Testis (tissue), 2 donors: ENCODE results near the gene IL6R.

ENCODE experiments used
- POLR2A ChIP-seq: fragments of 450-650 bp; IDR thresholded peaks from one replicate; pipeline ENCODE4 v1.6.1; 2017; ENCODE audit warnings: antibody characterized with exemption, mild to moderate bottlenecking, moderate library complexity
- TF ChIP-seq, protein P1 (sequence below), 3 experiments: fragments of 450-650 bp in 2 of 3; fragments of 200-600 bp in 1 of 3; sonication (generic) in 1 of 3; IDR thresholded peaks; one replicate each; pipeline ENCODE4 v1.5.1; 2016 to 2019; ENCODE audit warnings: antibody characterized with exemption in 3 of 3, mild to moderate bottlenecking in 2 of 3, moderate library complexity in 1 of 3

DNA sequence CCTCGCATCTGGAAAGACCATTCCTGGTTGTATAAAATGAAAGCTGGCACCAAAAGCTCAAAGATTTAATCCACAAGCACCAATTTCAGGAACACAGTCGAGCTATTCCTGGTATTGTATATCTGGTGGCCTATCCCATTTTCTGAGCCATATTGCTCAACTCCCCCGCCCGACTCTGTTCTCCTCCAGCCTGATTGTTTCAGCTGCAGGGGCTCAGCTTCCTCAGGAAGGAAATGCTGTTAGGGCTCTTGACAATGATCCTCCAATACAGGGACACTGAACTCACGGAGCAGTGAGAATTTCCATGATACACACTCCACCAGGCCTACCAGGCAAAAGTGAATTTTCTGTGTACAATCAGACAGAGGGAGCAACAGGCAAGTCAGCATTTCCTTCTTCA, 80.0 kb downstream of the IL6R start:
- TF ChIP-seq, protein P1, sequence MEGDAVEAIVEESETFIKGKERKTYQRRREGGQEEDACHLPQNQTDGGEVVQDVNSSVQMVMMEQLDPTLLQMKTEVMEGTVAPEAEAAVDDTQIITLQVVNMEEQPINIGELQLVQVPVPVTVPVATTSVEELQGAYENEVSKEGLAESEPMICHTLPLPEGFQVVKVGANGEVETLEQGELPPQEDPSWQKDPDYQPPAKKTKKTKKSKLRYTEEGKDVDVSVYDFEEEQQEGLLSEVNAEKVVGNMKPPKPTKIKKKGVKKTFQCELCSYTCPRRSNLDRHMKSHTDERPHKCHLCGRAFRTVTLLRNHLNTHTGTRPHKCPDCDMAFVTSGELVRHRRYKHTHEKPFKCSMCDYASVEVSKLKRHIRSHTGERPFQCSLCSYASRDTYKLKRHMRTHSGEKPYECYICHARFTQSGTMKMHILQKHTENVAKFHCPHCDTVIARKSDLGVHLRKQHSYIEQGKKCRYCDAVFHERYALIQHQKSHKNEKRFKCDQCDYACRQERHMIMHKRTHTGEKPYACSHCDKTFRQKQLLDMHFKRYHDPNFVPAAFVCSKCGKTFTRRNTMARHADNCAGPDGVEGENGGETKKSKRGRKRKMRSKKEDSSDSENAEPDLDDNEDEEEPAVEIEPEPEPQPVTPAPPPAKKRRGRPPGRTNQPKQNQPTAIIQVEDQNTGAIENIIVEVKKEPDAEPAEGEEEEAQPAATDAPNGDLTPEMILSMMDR (IDR thresholded peaks at IDR 0.05): no peak
- no peak for TF ChIP-seq POLR2A
